GM19023 (cell line): Measurements from ENCODE around the gene PTPRT.

ENCODE experiments used
- ATAC-seq: cut with Tn5 transposase; IDR thresholded peaks from one replicate; pipeline ENCODE4 v1.9.1; 2021; ENCODE audit warnings: mild to moderate bottlenecking, moderate library complexity; ENCODE audit not compliant: unreplicated experiment

Gene PTPRT

DNA sequence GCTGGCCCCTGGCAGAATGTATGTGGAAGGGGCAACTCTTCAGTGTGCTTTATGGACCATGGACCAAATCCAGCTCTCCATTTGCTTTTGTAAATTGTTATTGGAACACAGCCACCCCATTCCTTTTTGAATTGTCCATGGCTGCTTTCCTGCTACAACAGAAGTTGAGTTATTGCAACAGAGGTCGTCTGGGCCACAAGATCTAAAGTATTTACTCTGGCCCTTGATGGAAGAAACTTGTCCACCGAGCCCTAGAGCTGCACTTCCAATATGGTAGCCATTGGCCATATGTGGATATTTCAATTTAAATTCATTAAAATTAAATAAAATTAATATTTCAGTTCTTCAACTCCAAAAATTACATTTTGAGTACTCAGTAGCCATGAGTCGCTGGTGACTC, 543.5 kb downstream of the PTPRT start:
- ATAC-seq = no peak

DNA sequence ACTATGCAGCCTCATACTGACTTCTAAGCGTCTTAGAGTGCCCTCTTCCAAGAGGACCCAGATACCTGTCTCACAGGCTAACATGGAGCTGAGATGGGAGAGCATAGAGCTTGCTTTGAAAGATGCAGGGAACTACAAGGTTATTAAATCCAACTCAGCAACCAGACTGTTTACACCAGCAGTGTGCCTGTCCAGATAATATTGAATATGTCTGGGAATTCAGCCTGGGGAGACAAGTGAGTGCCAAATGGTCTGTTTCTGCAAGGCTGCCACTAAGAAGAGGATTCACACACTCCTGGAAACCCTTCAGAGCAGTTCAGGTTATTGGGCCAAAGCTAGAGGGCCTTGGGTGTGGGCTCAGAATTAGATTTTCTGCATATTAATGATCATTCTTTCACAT, 547.8 kb downstream of the PTPRT start:
- ATAC-seq = no peak

DNA sequence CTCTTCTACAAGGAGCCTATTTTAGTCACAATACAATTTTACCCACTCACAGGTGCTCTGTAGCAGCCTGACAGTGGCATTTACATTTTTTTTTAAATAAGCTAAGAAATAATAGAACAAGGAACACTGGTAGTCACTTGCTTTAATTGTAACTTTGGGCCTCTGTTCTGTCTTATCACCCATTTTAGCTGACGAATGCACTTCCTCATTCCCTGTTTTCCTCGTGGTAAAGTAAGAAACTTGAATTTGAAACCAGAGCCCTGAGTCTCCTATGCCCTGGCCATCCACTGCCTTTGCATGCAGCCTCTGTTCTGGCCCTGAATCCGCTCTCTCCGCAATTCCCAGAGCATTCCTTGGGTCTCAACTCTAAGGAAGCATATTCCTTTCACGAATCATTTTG, 550.6 kb downstream of the PTPRT start:
- no peak for ATAC-seq

DNA sequence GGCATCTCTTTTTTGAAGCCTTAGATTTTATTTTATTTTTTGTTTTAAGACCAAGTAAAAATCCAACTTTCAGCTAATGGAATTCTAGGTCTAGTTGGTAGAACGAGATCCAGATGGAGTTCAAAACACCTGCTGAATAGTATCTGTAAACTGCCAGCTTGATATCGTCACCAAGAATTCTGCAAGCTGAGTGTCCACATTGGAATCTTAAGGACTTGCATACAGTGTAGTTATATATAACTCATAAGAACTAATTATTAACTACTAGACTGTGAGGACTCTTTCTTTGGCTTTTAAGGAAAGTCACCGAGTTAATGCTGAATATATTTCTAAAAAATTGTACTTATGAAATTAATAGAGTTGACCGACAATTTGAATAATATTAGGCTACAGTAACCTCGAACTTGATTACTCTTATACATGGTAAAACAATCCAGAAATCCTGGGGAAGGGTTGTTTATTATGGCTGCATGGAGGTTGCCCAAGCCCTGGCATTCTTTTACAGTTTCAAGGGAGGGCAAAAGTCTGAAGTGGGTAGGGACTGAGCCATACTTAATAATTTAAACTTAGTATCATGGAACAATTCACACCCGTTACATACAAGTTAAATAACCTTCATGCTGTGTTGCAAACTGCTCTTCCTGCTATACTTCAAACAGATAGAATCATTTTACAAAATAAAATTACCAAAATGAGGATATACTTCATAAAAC, 553.9 kb downstream of the PTPRT start:
- no peak for ATAC-seq

DNA sequence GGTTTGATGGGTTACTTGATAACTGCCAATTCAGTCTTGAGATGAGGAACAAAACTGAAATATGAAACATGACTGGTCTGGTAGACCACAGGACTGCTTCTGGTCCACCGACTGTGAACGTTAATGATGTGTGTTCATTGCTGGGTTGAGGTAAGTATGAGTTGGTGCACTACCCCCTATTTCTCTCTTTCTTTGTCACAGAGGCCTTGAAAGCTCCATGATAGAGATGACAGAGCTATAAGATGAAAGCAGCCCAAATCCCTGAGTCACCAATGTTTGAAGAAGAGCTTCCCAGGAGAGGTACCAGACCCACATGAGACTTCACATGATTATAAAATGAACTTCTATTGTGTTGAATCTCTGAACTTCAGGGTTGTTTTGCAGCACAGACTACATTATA, 555.5 kb downstream of the PTPRT start:
- no peak for ATAC-seq

DNA sequence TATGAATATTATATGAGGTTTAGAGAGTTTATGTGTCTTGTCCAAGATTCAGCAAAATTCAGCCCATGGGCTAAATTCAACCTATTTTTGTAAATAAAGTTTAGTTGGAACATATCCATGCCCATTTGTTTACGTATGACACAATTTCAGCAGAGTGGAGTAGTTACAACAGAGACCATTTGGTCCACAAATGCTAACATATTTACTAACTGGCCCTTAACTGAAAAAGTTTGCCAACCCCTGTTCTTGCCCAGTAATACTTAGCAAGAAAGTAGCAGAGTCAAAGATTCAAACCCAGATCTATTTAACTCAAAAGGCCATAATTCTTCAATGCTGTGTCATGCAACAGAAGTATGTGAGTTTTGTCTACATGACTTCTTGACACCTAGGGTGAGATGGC, 561.0 kb downstream of the PTPRT start:
- no peak for ATAC-seq

DNA sequence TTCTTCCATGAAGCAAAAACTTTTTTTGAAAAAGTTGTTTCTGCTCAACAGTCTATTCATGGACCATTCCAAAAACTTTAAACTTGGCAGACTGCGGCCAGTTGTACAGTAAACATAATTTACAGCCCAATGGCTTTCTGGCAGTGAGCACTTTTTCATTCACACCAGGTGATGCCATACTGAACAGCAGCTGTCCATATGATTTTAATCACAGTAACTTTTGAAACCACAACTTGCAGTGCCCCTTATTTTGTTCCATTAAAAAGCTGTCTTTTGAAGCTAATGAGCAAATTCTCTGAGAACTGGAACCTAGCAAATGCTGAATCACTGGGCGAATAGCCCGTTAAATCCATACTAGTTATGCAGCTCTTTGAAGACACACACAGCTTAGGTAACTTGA, 576.6 kb downstream of the PTPRT start:
- ATAC-seq = no peak

DNA sequence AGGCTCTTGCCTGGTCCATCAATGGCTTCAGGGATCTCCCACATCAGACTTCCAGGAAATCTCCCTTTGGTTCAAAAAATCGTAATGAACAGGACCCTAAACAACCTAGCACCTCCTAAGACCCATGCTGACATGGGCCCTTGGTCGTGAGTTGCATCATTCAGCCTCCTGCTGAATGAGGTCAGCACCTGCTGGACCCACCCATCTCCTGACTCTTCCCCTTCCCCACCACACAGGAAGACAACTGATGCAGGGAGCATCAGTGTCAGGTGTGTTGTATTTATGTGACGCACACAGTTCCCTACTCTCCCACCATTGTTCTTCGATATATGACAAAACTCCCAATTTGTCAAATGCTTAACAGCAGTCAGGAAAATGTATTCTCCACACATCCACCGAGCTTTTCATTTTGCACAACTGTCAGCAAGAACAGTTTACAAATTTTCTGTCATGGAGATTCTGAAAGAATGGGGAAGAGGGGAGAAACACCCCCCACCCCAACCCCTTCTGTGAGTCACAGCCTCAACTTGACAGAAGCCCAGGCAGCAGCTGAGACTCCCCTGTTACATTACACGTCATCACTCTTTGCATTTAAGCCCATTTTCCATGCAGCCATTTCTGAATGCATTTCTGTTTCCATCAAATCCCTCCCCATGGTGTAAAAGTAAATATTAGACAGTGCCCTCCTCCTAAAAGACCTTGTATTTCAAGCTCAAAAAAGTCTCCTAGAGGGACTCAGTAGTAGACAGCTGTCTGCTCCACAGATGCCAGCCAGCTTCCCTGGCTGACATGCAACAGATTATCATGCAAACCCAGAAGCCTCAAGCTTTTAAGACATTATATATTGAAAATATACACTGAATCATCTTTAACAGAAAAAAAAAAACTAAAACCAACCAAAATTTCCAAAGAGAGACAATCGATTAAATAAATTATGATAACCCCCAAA, 577.5 kb downstream of the PTPRT start:
- ATAC-seq = no peak

DNA sequence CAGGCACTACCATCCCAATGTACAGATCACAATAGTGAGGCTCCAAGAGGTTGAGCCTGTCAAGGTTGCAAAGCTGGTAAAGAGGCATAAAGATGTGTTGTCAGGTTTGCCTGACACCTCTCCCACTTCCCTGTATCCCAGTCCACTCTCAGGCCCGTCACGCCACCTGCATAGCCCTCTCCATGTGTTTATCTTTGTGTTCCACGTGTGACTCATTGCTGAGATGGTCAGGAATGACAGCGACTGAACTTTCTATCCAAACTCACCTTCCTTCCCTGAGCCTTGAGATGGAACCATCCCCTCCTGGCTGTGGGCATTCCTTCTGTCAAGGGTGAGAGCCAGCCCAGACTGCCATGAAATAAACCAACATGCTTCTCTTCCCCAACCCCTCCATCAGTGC, 578.3 kb downstream of the PTPRT start:
- no peak for ATAC-seq

DNA sequence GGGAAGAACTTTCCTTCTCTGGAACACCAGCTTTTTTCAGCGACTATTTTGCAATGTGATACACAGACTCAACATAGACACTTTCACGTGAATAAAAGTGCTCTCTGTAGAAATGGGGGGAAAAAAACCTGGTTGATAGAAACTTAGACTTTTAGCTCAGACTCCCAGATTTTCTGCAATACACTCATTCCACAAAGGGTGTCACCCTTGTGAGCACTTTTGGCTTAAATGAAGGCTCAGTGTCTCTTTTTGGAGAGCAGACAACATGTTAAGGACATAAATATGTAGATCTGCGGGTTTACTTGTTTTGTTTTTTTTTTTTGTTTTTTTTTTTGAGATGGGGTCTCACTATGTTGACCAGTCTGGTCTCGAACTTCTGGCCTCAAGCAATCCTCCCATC, 579.6 kb downstream of the PTPRT start:
- ATAC-seq = no peak

DNA sequence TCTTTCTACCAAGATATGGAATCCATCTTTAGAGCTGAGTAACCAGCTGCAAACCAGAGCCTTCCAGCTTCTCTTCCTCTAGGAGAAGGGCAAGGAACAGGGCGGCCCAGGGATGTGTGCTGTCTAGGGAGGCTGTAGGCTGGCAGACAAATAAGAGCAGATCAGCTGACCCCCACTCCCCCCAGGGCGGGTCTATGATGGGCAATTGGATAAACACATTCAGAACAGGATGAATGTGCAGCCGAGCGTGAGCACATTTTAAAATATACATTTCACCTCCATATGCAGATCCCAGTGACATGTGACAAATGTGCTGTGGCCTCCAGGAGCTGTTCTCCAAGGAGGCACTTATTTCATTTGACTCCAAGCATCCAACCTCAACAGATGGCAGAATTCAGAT, 580.1 kb downstream of the PTPRT start:
- no peak for ATAC-seq

DNA sequence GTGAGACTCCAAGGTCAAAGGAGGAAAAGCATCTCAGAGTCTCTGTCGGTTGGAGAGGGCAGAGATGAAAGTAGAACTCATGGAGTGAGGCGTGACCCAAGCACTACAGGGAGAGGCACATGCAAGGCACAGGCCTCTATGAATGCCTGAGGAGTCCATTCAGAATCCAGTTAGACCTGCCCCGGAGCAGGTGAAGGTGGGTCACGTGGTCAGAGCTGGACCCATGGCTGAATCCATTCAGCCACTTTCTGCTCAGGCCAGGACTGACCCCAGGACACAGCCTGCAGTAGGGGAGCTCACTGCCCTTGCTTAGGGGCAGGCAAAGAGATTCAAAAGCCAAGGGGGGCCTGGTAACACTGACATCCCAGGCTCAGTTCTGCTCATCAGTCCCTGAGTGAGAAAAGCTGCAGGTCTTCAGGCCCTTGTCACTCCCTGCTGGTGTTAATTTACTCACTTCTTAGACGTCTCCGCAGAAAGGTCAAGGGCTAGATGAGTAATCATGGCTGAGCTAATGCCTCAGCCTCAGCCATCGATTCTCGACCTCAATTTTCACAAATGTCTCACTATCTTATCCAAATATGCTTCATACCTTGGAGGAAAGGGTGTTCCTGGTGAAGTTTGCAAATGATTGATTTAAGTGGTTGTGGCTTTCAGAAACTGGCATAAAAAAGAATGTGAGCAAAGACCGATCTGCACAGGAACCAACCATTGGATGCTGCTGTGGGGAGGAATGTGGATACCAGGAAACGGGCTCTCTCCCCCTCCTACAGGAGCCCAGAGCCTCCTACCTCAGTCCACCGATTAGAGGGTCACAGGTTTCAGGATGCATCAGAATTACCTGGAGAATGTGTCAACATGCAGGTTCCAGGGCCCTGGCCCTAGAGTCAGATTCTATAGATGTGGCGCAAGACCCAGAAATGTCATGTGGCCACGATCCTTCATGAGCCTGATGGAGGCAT, 584.4 kb downstream of the PTPRT start:
- no peak for ATAC-seq

DNA sequence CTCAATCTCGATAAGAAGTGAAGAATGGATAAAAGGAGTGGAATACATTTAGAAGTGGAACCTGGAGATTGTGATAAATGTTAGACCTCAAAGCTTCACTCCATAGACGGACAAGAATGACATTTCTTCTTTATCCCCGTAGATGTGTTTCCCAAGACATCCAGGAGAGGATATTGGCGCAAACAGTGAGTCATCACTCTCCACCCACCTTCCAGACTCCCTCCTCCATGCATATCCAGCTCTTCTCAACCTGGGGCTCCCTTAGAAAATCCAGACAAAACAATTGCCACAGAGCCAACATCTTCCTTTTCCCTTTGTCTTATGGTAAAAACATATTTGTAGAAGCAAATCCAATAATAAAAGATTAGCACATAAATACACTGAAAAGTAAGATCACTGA, 586.1 kb downstream of the PTPRT start:
- no peak for ATAC-seq

DNA sequence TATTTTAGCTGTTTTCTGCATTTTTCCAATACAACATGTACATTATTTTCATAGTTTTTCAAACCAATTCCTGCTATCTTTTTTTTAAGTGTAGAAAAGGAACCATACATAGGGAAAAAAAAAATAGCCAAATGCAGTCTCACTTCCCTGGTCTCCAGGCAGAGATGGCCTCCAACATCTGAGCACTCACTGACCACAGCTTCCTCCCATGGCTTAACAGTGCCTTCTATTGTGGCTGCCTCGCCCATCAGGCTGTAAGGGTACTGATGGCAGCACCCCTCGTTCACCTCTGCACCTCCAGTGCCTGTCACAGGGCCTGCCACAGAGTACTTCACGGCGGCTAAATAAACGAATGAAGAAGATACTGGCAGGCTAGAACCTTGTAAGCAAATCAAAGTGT, 591.1 kb downstream of the PTPRT start:
- ATAC-seq = no peak

DNA sequence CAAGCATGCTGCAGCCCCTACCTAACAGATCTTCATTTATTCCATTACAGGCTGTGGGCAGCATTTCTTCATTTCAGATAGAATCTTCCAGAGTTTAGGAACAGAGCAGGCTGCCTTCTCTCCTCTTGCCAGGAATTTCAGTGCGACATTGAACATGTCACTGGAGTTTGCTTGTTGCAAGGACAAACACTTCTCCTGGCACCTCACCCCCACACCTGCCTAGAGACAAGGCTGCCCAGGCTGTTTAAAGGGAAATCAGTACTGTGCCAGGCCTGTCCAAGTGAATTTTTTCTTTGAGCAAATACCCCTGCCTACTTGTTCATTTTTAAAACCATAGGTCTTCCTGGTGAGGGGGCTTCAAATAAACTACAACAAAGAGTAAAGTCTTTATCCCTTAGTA, 594.1 kb downstream of the PTPRT start:
- ATAC-seq = no peak

DNA sequence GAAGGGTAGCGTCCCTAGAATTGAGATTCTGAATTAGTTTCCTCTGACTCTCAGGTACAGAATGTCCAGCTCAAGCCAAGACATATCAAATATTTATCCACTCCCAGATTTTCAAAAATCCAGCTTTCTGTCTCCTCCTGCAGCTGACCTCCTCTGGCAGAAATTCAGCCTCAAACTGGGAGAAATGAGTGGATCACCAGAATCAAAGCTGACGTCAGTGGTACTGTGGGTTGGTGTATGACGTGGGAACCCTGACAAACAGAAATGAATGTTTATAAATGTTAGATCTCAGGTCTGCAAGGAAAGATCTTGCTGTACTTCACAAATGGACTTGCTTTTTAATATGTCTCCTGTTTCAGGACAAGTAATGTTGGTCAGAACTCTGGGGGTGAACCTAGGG, 595.0 kb downstream of the PTPRT start:
- ATAC-seq = no peak

DNA sequence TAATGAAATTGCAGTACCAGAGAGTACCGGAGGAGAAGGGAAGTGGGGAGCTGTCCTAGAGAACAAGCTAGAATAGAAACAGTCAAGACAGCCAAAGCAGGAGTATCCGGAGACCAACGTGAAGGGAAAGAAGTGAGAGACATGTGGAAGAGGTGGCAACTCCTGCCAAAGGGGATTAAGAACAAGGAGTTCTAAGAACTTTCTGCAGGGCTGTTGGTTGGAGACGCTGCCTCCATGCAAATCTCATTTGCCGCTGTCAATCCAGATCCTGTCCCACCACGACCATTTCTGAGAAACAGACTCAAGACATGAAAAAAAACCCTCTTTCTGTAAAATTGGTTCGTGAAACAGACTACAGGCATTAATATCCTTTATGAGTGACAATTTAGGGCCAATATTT, 595.7 kb downstream of the PTPRT start:
- no peak for ATAC-seq

DNA sequence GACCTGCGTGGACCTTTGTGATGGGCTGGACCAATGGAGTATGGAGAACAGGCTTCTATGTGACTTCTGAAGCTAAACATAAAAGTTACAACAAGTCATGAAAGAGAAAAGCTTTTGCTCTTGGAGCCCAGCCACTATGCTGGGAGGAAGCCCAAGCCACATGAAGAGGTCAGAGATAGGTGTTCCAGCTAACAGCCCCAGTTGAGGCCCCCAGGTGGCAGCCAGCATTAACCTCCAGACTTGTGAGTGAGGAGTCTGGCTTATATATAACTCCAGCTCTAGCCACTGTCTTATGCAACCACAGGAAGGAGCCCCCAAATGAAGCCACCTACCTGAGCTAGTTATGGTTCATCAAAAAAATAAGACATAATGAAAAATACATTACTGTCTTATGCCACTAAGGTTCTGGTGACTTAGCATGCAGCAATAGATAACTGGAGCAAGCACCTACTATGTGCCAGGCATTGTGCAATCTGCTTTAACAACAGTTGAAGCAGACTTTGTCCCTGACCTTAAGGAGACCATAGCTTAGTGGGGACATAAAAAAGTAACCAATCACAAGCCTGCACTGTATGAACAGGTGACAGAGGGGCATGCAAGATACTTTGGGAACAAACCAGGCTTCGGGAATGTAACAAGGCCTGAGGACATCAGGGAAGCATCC, 599.6 kb downstream of the PTPRT start:
- no peak for ATAC-seq

DNA sequence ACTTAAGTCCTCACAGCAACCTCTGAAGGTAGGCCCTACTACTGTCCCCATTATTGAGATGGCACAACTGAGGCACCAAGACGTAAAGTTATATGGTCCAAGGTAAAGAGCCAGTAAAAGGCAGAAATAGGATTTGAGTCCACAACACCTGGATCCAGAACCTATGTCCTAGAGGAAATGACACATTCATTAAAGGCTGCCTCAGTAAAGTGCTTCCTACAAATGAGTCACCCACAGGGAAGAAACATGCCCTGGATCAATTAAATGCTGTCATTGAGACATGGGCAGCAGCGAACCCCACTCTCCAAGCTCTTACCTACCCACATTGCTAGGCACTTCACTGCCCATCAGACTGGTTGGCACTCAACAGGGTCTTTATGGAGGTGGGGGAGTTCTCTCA, 600.9 kb downstream of the PTPRT start:
- ATAC-seq = no peak

DNA sequence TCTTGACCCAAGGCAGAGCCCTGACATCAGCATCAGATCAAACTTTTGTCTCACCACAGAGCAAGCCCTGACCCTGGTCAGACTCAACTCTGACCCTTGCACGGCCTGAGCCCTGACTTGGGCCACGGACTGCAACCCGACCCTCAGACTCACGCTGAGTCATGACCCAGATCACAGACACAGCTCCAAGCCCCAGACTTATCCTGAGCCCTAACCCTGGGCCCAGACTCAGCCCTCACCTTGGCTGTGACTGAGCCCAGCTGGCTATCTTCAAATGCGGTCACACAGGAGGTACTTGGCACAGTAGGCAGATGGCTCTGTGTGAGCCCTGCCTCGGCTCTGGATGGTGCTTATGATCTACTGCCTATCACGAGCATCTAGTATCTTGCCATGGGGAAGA, 602.3 kb downstream of the PTPRT start:
- ATAC-seq = no peak

DNA sequence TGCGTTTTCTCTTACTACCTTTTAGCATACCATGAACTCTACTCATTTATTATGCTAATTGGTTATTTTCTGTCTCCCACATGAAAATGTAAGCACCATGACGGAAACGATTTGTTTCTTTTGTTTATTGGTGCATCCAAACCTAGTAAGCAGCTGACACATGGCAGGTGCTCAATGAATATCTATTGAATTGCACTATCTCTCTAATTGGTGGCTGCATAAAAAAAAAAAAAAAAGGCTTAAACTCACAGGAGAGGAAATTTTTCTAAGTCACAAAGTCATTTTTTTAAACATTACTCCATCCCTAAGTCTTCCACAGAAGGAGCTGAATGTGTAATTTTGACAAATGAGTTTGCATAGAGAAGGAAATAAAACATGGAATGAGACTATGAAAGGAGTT, 608.4 kb downstream of the PTPRT start:
- ATAC-seq = no peak
